Psoas muscle (tissue), 8 donors: Measurements from ENCODE around the gene NFIC. TPM values are rescaled to one million over a fixed set of nuclear protein-coding genes. Genes with fewer than 3 reads are reported as not detected.

Source experiments
- ATAC-seq, 4 donors: fragments of 200-7000 bp; cut with Tn5 transposase; one replicate each; pipeline ENCODE4 v1.9.1; 2020; ENCODE audit warnings: moderate library complexity in 3 of 4, mild to moderate bottlenecking in 2 of 4
- DNase-seq, 2 donors: peaks; one replicate each; pipeline ENCODE4 v3.0.0-alpha.2; 2020
- H3K27ac ChIP-seq: fragments of 200-600 bp; one replicate; pipeline ENCODE4 v1.8.0; 2022
- H3K27me3 ChIP-seq, 3 donors: fragments of 200-600 bp in 1 of 3; one replicate each; pipeline versions ENCODE4 v1.6.1 to v1.8.0; 2013 to 2022; ENCODE audit warnings: low read length in 2 of 3, mild to moderate bottlenecking in 2 of 3, moderate library complexity in 1 of 3; ENCODE audit not compliant: insufficient read depth in 3 of 3
- H3K36me3 ChIP-seq, 2 donors: fragments of 200-600 bp in 1 of 2; one replicate each; pipeline versions ENCODE4 v1.6.1 to v1.8.0; 2013 to 2022; ENCODE audit warnings: low read depth in 1 of 2, mild to moderate bottlenecking in 1 of 2, moderate library complexity in 1 of 2; ENCODE audit not compliant: insufficient read depth in 1 of 2
- H3K4me1 ChIP-seq: fragments of 200-600 bp; one replicate; pipeline ENCODE4 v1.8.0; 2022
- H3K4me3 ChIP-seq: fragments of 200-600 bp; one replicate; pipeline ENCODE4 v1.8.0; 2022; ENCODE audit warnings: mild to moderate bottlenecking
- H3K9me3 ChIP-seq: fragments of 200-600 bp; one replicate; pipeline ENCODE4 v1.8.0; 2022
- WGBS, 3 donors: extraction: QIAGEN DNeasy Blood & Tissue Kit; methylation state at CpG; one replicate each; pipeline versions ENCODE4 v1.1.6 to v1.1.7; 2013; 5-methylcytosine and 5-hydroxymethylcytosine counted together
- intact Hi-C, 2 donors: fragments of 100-400 bp; cut with DNase I; formaldehyde crosslinking; loops; one replicate each; pipeline versions ENCODE4 v1.11.0 to v1.14.2; 2022
- polyA plus RNA-seq, 3 donors: library from polyadenylated mRNA; stranded (reverse); fragments of 200-250 nt; gene quantifications; one replicate each; pipeline ENCODE4 v1.2.3, GENCODE V29; 2013
- total RNA-seq, 4 donors: library from RNA; stranded (reverse); fragmentation: NEBNext Ultra II Directional in 2 of 4; extraction: Animal tissue kit (Norgen Biotek cat#: 25700) in 2 of 4; gene quantifications; one replicate each; pipeline versions ENCODE4 v1.2.1 to v1.2.4, GENCODE V29; 2021 to 2023
- TF ChIP-seq, protein P1 (sequence below): fragments of 200-600 bp; IDR thresholded peaks from one replicate; pipeline ENCODE4 v1.8.0; 2022; ENCODE audit warnings: antibody characterized with exemption
- donor health status: healthy with polysubstance abuse.
- donor health status: DM: no; HTN: no; CAD: no; lungs with moderate emphysema.
- donor health status: Bipolar disorder and iron deficiency.
- donor health status: healthy.
- donor health status: DM: yes; HTN: yes; CAD: no.
- donor health status: DM: no; HTN: no; CAD: no.
- donor health status: DM: no; HTN: no; CAD: no.
- donor health status: DM: yes; HTN: yes; CAD: no.

Gene NFIC
- total and polyA plus RNA-seq, 7 donors, result 100.0 to 439 (median 270) TPM

DNA sequence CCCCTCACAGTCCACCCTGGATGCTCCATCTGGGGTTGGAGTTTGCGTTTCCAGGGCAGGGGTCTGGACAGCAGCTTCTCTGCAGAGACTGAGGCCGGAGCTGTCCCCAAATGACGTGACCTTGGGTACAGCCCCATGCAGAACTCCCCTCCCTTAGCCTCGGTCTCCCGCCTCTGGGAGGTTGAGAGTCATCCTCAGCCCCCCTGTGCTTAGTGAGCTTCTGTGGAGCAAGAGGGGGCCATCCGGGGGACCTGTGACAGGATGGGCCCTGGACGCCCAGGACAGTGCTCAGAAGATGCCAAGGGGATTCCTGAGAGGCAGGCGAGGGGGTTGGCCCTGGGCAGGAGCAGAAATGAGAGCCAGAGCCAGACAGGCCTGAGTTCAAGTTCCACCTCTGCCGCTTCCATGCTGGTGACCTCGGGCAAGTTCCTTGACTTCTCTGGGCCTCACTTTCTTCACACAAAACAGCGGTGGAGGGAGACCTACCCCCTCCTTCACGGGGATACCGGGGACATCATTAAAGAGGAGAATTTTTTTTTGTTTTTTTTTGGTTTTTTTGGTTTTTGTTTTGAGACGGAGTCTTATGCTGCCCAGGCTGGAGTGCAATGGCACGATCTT lies 93.7 kb downstream of the NFIC start:
- Histone ChIP-seq H3K9me3 (no peaks in the 10 kb centered on the region), H3K27ac (peak overlapping the region; percentile 71), H3K27me3 (no peaks in the 10 kb centered on the region), H3K4me1 (peaks cover 28% of the 10 kb centered on the region), H3K36me3 (peaks cover 7 to 60% of the 10 kb centered on the region in 2 donors), H3K4me3 (no peak overlapping the region)
- intact Hi-C loops, result no loop called here
- ATAC-seq (peak in 3 of 4 donors; percentile 1 to 2 (median 1)), DNase-seq (no peak)
- TF ChIP-seq, protein P1, sequence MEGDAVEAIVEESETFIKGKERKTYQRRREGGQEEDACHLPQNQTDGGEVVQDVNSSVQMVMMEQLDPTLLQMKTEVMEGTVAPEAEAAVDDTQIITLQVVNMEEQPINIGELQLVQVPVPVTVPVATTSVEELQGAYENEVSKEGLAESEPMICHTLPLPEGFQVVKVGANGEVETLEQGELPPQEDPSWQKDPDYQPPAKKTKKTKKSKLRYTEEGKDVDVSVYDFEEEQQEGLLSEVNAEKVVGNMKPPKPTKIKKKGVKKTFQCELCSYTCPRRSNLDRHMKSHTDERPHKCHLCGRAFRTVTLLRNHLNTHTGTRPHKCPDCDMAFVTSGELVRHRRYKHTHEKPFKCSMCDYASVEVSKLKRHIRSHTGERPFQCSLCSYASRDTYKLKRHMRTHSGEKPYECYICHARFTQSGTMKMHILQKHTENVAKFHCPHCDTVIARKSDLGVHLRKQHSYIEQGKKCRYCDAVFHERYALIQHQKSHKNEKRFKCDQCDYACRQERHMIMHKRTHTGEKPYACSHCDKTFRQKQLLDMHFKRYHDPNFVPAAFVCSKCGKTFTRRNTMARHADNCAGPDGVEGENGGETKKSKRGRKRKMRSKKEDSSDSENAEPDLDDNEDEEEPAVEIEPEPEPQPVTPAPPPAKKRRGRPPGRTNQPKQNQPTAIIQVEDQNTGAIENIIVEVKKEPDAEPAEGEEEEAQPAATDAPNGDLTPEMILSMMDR, result no peak
- 73 to 86% (median 79%) methylated on average over 15 of the region's 15 CpGs for WGBS, 3 donors

DNA sequence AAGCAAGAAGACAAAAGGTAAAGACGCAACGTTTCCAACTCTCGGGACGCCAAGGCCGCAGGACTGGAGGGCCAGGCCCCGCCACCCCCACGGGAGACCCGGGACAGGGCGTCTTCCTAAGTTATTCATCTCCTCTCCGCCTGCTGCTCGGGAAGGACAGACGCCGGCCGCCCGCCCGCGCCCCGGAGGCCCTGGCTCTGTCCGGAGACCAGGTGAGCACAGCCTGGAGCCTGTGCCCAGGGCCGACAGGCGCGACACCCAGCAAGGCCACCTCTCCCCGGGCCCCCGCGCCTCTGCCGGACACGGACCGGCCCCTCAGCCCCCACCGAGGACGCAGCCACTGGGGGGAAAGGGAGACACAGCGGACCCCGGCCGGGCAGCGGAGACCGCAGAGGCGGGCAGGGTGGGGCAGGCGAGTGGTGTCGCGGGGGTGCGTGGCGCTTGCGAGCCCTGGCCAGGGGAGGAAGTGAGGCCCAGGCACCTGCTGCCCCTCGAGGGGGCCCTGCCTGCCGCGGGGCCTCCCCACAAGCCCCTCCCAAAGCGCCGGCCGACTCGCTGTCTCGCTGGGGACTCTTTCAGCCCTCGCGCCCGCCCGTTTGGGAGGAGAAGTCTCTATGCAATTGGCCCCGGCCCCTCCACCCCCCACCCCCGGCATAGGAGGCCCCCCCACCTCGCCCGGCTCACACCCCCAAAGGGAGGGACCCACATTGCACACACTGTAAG lies 96.8 kb downstream of the NFIC start:
- 78 to 79% (median 78%) methylated on average over 47 to 58 of the region's 58 CpGs for WGBS, 3 donors
- ATAC-seq (no peak), DNase-seq (no peak)
- Histone ChIP-seq H3K36me3 (peaks cover 0 to 37% of the 10 kb centered on the region in 2 donors), H3K4me3 (no peak overlapping the region), H3K4me1 (peaks cover 15% of the 10 kb centered on the region), H3K27ac (no peak overlapping the region), H3K9me3 (no peaks in the 10 kb centered on the region), H3K27me3 (no peaks in the 10 kb centered on the region)
- intact Hi-C loops, result no loop called here
- TF ChIP-seq, protein P1, result no peak

DNA sequence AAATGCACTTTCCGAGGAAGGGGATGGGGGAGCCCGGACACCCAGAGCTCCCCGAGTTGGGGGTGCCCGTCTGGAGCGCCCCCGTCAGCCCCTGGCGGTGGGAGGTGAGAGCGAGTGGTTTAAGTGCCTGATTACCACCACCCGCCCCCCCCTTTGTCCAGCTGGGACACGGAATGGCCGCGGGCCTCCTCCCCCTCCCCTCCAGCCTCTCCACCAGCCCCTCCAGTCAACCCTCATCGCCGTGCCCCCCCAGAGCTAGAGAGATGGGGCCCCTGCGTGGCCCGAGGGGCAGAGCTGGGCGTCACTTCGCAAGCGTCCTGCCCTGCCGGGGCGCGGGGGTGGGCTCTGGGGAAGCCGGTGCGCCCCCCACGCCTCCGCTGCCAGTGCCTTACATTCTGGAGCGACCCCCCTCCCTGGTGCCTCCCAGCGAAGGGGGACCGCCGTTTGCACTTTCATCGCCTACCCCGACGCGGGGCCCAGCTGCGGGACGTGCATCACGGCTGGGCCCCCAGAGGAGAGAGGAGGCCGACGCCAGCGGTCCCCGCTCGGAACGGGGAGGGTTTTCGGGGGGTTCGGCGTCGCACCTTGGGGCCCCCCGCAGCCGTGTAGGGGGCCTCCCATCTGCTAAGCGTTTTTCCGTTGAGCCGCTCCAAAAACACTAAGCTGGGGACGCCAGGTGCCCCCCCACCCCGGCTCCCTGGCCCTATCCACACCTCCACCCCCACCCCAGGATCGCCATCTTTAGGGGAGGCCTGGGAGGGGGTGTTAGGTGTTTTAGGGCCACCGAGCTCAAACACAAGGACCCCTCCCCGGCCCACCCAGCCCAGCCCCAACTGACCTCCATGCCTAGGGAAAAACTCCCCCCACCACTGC lies 97.6 kb downstream of the NFIC start:
- intact Hi-C loops, result no loop called here
- Histone ChIP-seq H3K4me3 (no peak overlapping the region), H3K36me3 (peaks cover 0 to 37% of the 10 kb centered on the region in 2 donors), H3K9me3 (no peaks in the 10 kb centered on the region), H3K27ac (no peak overlapping the region), H3K4me1 (peaks cover 9% of the 10 kb centered on the region), H3K27me3 (no peaks in the 10 kb centered on the region)
- no peak for DNase-seq
- 78 to 79% (median 79%) methylated on average over 51 to 57 of the region's 57 CpGs for WGBS, 3 donors
- TF ChIP-seq, protein P1, result no peak
- no peak for ATAC-seq

DNA sequence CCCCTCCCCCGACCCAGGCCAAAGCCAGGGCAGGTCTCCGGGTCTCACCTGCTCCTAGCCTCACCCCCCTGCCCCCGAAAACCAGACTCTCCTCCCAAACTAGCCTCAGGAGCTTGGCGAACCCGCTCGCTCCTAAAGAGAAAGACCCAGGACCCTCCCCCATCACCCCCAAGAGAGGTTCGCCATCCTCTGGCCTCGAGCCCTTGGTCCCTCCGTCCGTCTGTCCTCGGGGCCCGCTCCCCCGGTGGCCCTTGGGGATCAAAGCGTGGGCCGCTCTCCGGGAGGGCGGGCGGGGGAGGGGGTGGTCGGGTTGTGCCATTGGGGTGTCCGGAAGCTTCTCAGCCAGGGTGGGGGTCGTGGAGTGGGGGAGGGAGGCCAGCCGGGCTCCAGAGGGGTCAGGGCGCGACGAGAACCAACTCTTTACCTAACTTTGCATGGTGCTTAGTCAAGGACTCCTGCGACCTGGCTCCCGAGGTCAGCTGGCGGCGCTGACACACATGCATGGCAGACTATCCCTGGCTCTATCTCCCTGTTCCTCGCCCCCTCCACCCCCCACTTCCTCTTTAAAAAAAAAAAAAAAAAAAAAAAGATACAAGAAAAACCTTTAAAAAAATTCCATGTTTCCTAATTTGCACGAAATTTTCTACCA lies 98.3 kb downstream of the NFIC start:
- ATAC-seq (peak in 2 of 4 donors; percentile 21 to 26), DNase-seq (no peak)

More for the DNA sequence above, 98.3 kb downstream of the NFIC start:
- Histone ChIP-seq H3K36me3 (peaks cover 0 to 37% of the 10 kb centered on the region in 2 donors), H3K4me1 (peaks cover 3% of the 10 kb centered on the region), H3K27me3 (no peaks in the 10 kb centered on the region), H3K27ac (no peak overlapping the region), H3K9me3 (no peaks in the 10 kb centered on the region), H3K4me3 (no peak overlapping the region)
- WGBS, 3 donors, result 68 to 82% (median 69%) methylated on average over 16 to 31 of the region's 31 CpGs
- TF ChIP-seq, protein P1, result no peak
- intact Hi-C loops, result no loop called here
